GM19467 (cell line): Measurements from ENCODE around the gene ITCH.
"Not testable (repeated sequence)": the region's sequence is repeated elsewhere in the genome, so short reads cannot be mapped to it uniquely, and the experiment has no call there.

ENCODE experiments used
- ATAC-seq: cut with Tn5 transposase; IDR thresholded peaks from one replicate; pipeline ENCODE4 v1.9.1; 2021; ENCODE audit warnings: mild to moderate bottlenecking, moderate library complexity; ENCODE audit not compliant: unreplicated experiment

The ITCH gene

DNA sequence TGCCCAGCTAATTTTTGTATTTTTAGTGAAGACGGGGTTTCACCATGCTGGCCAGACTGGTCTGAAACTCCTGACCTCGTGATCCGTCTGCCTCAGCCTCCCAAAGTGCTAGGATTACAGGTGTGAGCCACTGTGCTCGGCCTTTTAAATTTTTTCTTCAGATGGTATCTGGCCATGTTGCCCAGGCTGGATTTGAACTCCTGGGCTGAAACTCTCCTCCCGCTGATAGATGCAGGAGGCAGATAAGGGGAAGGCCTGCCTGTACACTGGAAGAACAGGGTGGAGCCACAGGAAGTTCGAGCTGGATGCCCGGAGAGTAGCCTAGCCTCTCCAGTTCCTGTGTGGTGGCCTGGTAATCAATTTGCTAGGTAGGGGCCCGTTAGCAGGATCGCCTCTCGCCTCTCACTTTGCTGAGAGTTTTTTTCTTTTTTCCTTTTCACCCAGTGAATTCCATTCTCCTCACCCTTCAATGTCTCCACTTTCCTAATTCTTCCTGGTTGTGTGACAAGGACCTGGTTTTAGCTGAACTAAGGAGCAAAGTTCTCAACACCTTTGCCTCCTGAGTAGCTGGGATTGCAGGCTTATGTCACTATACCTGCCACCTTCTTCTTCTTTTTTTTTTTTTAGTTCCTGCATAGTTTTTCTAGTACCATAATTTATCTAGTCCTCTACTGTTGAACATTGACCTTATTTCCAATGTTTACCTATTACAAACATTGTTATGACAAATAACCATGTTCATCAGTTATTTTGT lies 19.4 kb upstream of the ITCH start:
- ATAC-seq = no peak

DNA sequence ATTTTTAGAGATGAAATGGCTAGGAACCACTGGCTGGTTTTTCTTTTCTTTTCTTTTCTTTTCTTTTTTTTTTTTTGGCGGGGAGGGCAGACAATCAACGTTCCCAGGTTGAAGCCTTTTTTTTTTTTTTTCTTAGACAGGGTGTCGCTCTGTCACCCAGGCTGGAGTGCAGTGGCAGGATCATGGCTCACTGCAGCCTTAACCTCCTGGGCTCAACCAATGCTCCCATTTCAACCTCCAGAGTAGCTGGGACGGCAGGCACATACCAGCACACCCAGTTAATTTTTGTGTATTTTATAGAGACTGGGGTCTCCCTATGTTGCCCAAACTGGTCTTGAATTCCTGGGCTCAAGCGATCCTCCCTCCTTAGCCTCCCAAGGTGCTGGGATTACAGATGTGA lies 18.8 kb upstream of the ITCH start:
- no peak for ATAC-seq

DNA sequence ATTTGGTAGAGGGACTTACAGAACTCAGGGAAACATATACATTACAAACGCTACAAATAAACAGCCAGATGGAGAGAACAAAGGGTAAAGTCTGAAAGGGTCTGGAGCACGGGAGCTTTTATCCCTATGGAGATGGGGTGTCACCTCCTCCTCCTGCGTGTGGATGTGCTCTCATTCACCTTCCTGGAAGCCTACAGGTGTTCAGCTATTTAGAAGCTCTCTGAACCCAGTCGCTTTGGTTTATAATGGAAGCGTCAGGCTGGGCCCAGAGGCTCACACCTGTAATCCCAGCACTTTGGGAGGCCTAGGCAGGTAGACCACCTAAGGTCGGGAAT lies 17.7 kb upstream of the ITCH start:
- ATAC-seq = no peak

DNA sequence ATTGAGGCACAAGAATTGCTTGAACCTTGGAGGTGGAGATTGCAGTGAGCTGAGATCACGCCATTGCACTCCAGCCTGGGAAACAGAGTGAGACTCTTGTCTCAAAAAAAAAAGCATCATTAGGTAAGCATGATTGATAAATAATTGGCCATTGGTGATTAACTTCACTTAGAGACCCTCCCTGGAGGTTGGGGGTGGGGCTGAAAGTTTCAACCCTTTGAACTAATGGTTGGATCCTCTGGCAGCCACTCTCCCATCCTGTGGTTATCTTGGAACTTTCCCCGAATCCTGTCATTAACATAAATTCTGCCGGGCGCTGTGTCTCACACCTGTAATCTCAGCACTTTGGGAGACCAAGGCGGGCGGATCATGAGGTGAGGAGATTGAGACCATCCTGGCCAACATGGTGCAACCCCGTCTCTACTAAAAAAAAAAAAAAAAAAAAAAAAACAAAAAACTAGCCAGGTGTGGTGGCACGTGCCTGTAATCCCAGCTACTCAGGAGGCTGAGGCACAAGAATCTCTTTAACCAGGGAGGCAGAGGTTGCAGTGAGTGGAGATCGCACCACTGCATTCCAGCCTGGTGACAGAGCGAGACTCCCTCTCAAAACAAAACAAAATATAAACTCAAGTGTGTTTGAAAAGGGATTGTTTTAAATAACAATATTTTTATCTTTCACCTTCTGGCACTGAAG lies 17.1 kb upstream of the ITCH start:
- not testable (repeated sequence) for ATAC-seq

DNA sequence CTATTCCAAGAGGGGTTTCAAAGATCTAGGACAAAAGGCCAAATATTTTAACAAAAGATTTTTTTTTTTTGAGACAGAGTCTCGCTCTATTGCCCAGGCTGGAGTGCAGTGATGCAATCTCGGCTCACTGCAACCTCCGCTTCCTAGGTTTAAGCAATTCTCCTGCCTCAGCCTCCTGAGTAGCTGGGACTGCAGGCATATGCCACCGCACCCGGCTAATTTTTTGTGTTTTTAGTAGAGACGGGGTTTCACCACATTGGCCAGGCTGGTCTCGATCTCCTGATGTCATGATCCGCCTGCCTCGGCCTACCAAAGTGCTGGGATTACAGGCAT lies 16.6 kb upstream of the ITCH start:
- ATAC-seq = not testable (repeated sequence)

DNA sequence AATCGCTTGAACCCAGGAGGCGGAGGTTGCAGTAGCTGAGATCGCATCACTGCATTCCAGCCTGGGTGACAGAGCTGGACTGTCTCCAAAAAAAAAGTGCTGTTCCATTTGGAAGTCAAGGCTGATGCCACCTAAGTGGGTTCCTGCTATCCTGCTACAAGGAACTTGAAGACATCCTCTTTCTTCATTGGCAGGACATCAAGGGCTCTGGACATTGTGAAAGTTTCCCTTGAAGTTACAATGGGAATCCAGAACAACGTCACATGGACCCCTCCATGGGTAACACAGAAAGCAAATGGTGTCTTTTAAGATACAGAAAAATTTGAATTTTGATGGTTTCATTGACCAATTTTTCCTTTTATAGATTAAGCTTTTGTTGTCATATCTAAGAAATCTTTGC lies 15.5 kb upstream of the ITCH start:
- ATAC-seq = no peak

DNA sequence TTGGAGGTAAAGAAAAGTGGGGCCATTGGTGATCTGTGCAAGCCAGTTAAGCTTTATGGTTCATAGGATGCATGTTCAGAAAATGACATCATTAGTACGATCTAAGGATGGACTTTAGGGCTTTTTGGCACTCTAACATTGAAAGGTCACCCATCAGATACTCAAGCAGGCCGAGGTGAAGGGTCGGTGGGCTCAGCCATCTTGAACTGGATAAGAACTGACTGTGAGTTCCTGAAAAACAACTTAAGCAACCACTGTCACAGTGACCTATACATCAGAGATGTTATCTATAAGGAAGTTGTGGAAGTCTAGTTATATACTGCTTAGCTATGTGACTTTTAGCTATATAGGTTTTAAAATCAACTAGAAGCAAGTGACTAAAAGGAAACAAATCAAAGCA lies 13.0 kb upstream of the ITCH start:
- no peak for ATAC-seq

DNA sequence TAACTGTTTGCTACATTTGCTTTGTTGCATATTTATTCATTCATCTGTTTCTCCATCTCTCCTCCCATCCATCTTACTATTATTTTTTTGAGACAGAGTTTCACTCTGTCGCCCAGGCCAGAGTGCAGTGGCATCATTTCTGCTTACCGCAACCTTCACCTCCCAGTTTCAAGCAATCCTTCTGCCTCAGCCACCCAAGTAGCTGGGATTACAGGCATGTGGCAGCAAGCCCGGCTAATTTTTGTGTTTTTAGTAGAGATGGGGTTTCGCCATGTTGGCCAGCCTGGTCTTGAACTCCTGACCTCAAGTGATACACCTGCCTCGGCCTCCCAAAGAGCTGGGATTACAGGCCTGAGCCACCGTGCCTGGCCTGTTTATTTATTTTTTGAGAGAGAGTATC lies 9.6 kb upstream of the ITCH start:
- ATAC-seq = not testable (repeated sequence)

DNA sequence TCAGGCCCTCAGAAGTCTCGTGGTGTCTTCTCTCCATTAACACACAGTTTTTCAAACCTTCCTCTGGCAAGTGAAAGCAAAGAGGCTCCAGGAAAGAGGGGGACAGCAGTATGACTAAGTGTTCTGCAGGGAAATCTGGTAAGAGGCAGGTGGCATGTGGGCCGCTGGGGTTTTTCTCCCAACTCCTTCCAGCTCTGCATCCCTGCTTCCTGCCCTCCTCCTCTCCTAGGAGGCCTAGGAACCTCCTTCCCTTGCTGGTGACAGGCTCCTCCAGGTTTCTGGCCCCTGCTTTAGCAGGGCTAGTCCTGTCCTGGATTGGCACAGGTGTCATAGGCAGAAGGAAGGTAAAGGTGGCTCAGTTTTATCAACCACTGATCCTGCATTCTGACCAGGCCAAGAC lies 7.6 kb upstream of the ITCH start:
- ATAC-seq = no peak

DNA sequence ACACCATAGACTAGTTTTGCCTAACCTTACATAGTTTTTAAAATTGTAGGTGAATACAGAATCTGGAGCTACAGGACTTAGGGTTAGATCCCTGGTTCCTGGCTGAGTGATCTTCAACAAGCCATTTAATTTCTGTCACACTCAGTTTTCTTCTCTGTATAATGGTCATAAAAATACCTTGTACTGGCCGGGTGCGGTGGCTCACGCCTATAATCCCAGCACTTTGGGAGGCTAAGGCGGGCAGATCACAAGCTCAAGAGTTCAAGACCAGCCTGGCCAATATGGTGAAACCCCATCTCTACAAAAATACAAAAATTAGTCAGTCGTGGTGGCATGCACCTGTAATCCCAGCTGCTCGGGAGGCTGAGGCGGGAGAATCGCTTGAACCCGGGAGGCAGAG lies 3.3 kb upstream of the ITCH start:
- ATAC-seq = not testable (repeated sequence)

DNA sequence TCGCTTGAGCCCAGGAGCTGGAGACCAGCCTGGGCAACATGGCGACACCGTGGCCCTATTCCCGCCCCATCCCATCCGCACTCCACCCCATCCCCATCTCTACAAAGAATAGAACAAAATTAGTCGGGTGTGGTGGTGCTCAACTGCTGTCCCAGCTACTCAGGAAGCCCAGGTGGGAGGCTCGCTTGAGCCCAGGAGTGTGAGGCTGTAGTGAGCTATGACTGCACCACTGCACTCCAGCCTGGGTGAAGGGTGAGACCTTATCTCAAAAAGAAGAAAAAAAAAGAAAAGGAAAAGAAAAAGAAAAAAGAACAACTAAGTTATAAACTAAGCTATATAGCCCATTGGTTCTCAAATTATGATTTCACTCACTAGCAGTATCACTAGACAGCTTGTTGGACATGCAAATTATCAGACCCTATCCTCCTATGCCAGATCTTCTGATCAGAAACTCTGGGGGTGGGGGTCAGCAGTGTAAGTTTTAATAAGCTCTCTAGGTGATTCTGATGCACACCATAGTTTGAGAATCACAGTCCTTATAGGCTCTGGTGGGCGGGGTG lies 491 bp upstream of the ITCH start:
- no peak for ATAC-seq

DNA sequence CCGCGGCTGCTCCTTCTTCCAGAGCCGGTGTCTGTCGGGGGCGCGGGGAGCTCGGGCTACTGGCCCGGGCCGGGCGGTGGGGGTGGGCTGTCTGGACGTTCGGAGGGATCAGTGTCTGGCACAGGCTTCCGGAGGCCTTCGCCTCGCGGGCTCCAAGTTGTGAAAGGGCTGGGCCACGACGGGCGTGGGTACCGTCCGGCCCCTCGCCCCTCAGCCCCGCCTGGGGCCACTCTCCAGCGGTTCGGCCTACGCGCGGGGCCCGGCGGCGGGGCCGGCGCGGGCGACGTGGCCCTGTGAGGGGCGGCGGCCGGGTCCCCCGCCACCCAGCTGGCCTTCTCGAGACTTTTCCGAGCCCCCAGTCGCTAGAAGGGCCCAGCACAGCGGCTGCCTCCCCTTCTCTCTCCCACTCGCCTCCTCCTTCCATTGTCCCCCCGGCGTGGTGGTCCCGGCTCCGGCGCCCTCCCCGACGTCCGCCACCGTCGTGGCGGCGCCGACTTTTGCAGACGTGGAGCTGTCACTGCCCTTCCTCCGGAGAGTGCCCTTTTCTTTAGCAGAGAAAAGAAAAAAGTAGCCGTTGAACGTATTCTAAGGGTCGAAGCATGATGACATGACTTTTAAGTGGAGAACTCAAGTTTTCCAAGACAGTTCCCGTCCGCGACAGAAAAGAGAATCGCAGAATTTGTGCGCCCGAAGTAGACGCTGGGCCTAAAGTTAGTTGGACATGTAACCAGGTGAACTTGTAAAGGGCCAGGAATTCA lies 571 bp downstream of the ITCH start:
- peak; percentile 44 for ATAC-seq

DNA sequence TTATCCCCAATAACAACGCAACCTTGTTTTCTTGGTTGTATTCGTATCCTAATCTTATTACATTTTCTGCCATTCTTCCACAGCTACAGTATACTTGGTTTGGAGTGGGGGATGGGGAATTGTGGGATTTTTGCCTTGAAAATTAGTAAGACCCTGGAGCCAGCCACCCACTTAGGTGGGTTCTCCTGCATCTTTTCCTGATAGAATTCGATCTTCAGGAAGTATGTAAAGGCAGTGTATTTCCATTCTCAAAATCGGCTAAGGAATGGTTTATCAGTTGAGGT lies 1.1 kb downstream of the ITCH start:
- ATAC-seq = no peak

DNA sequence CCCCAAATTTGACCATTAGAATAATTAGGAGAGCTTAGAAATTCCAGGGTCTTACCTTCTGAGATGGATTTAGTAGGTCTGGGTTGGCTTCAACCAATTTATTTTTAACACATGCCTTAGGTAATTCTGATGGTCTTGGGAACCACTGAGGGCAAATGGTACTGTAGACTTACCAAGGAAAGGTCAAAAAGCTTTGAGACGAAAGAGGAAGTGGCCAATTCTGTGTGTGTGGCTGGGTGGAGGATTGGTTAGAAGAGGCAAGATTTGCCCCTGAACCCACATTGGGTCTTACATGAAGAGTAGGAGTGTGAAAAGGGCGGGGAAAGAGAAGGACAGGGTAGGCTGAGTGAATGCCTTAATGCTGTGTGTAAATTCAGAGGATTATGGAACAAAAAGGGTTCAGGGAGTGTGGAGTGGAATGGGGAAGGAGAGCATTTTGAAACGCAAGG lies 2.7 kb downstream of the ITCH start:
- no peak for ATAC-seq

DNA sequence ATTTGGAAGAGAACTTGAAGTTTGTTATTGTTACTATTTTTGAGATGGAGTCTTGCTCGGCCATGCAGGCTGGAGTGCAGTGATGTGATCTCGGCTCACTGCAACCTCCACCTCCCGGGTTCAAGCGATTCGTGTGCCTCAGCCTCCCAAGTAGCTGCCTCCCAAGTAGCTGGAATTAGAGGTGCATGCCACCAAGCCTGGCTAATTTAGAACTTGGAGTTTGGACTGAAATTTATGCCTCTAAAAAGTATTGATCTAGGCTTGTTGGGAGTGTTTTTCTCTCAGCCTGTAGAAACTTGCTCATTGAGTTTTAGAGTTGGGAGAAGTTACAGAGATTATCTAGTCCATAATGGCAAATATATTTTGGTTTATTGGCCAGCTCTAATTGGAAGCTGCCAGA lies 4.1 kb downstream of the ITCH start:
- ATAC-seq = no peak

DNA sequence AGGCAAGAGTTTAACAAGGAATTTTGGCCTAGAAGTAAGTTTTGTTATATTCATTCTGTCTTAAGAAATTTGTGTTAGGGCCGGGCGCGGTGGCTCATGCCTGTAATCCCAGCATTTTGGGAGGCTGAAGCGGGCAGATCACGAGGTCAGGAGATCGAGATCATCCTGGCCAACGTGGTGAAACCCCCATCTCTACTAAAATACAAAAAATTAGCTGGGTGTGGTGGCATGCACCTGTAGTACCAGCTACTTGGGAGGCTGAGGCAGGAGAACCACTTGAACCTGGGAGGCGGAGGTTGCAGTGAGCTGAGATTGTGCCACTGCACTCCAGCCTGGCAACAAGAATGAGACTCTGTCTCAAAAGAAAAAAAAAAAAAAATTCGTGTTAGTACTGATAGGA lies 4.8 kb downstream of the ITCH start:
- ATAC-seq = not testable (repeated sequence)

DNA sequence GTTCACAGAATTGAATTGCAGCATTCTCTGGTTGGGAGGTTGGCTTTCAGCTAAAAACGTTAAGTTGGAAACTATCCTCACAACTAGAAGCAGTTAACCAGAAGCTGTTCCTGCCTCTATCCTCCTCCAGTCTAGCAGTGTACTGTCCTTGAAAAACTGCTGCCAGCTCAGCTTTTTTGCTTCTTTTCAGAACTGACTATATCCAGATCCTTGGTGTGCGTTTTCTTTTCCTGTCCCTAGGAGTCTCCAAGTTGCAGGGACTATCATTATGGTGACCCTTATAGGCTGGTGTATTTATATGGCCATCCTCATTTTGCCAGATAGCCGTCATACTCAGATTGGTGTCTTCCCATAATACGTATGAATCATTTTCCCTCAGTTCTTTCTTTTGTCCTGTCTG lies 5.5 kb downstream of the ITCH start:
- ATAC-seq = no peak

DNA sequence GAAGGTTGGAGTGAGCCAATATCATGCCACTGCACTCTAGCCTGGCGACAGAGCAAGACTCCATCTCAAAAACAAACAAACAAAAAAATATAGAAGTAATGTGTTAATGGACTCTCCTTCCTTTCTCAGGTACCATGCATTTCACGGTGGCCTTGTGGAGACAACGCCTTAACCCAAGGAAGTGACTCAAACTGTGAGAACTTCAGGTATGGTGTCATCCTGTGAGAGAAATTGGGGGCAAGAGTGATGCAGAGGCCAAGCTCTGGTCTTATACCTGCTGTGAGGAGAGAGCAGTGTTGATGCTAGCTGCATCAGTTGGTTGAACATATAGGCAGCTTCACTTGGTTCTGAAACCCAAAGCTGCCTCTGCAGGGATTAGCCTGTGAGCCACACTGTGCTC lies 6.2 kb downstream of the ITCH start:
- no peak for ATAC-seq

DNA sequence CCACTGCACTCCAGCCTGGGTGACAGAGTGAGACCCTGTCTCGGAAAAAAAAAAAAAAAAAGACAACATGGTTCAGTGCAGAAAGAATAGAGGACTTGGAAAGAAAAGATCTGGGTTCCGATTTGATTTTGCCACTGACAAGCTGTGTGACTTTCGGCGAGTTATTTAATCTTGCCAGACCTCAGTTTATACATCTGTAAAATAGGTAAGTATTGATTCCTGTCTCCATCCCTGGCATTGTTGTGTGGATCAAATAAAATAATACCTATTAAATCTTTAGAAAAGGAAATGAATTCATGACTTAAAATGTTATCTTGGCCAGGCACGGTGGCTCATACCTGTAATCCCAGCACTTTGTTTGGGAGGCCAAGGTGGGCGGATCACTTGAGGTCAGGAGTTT lies 7.0 kb downstream of the ITCH start:
- ATAC-seq = no peak

DNA sequence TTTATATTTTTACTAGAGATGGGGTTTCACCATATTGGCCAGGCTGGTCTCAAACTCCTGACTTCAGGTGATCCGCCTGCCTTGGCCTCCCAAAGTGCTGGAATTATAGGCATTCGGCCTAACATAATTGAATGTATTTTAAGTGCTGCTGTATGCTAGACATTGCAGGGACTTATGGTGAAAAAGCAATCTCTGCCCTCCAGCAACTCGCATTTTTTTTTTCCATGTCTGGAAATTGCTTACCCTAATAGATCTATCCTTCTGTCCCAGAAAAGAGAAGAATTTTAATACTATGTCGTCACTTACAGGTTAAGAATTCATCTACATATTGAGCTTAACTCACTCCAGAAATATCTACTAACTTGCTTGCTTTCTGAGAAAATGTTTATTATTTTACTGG lies 10.4 kb downstream of the ITCH start:
- no peak for ATAC-seq

DNA sequence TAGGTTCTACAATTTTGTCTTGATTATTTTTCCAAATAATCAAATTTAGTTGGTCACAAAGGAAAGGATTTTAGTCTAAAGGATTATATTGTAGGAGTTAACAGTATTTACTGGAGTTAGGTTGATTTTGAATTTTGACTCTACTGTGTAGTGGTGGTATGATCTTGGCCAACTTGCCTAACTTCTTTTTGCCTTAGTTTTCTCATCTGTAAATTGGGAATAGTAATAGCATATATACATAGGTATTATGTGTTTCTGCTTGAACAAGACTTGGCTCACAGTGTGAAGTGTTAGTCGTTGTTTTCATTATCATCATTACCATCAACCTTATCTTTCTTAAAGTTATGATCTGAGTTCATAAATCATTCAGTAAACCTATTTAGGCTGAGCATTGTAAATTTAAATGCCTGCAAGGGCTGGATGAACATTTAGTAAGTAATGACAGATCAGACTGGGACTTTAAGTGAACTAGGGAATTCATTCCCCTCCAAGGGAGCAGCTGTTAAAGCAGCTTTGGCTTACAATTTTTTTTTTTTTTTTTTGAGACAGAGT lies 11.2 kb downstream of the ITCH start:
- no peak for ATAC-seq

DNA sequence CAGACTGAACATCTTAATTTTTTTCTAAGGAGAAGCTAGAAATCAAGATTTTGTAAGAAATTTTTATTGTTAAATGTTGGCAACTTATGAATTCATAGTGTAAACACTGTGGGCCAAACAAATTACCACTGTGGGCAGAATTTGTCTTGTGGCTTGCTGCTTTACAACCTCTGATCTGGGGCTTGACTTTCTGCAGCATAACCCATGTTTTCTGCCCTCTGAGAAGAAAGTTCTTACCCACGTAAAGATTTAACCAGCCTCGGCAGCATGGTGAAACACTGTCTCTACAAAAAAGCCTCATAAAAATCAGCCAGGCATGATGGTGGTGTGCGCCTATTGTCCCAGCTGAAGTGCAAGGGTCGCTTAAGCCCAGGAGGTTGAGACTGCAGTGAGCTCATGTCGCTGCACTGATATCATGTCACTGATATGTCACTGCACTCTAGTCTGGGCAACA lies 12.9 kb downstream of the ITCH start:
- no peak for ATAC-seq
